ENCODE measurements around the gene DNAJC30.
"Not testable (repeated sequence)": the region's sequence is repeated elsewhere in the genome, so short reads cannot be mapped to it uniquely, and the experiment has no call there.

Gene DNAJC30

DNA sequence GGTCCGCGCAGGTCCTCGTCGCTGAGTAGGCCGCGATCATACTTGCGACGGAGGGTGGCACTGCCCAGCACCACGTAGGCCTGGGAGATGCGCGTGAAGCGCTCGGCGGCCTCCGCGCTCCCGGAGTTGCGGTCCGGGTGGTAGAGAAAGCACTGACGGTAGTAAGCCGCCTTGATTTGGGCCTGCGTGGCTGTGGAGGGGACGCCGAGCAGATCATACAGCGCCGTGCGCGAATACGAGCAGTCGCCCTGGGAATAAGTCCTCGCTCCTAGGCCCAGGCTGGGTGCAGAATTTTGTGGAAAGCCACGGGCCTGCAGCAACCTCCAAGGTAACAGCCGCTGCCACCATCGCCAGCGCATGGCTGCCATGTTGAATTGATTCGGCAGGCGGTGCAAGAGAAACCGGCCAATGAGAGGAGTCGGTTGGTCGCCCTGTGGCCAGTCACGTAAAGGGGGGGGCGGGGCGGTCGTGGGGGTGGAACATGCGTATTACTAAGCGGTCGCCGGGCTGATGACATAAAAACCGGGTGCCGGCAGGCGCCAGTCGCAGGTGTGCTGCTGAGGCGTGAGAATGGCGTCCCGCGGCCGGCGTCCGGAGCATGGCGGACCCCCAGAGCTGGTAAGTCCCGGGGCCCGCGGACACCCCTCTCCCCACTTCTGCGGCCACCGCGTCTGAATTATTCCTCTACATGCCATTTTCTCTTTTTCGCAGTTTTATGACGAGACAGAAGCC, at the start of gene DNAJC30, which contains the start of gene BUD23:
TSS of gene DNAJC30 (minus strand) at position 398 of the 732 bp plus-strand sequence. CDS start at position 368, 30 bp downstream.
TSS of gene BUD23 (plus strand) at position 542 of the 732 bp plus-strand sequence. CDS start at position 571, 29 bp downstream.
- DNase-seq = peak; percentile 97

DNA sequence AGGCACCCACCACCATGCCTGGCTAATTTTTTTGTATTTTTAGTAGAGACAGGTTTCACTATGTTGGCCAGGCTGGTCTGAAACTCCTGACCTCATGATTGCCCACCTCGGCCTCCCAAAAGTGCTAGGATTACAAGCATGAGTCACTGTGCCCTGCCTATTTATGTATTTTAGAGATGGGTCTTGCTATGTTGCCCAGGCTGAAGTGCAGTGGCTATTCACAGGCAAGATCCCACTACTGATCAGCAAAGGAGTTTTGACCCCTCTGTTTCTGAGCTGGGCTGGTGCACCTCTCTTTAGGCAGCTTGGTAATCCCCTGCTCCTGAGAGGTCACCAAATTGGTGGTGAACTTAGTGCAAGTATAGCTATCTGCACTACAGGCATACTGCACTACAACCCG, 49.1 kb upstream of the DNAJC30 start:
- no peak for DNase-seq

- no peak for DNase-seq
Observed at GRCh38 chr7:73730485-73730884, 47.2 kb upstream of the DNAJC30 start.

DNA sequence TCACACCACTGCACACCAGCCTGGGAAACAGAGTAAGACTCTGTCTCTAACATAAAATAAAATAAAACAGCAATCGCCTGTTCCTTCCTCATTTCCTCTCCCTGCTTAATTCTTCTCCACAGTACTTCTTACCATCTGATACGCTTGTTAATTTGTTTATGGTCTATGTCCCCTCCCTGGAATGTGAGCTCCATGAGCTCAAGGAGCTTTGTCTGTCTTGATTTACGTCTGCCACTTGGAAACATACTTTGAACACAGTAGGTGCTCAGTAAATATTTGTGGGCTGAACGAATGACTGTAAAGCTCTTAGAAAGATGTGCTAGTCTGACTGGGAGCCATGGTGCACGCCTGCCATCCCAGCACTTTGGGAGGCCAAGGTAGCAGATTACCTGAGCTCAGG, 45.3 kb upstream of the DNAJC30 start:
- DNase-seq = no peak

GRCh38 chr7:73727952-73728351, 44.7 kb upstream of the DNAJC30 start:
- no peak for DNase-seq

- DNase-seq = no peak
Observed at GRCh38 chr7:73726083-73726466, 42.8 kb upstream of the DNAJC30 start.

- DNase-seq = no peak
Observed at GRCh38 chr7:73723813-73724212, 40.6 kb upstream of the DNAJC30 start.

- no peak for DNase-seq
Observed at GRCh38 chr7:73722785-73723184, 39.5 kb upstream of the DNAJC30 start.

DNA sequence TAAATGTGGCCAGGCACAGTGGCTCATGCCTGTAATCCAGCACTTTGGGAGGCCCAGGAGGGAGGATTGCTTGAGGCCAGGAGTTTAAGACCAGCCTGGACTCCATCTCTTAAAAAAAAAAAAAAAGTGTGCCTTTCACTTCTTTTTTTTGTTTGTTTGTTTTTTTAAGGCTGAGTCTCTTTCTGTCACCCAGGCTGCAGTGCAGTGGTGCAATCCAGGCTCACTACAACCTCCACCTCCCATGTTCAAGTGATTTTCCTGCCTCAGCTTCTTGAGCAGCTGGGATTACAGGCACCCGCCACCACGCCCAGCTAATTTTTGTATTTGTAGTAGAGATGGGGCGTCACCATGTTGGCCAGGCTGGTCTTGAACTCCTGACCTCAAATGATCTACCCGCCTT, 38.9 kb upstream of the DNAJC30 start:
- not testable (repeated sequence) for DNase-seq

GRCh38 chr7:73721377-73721817, 38.1 kb upstream of the DNAJC30 start:
- no peak for DNase-seq

- DNase-seq = not testable (repeated sequence)
Observed at GRCh38 chr7:73720443-73720842, 37.2 kb upstream of the DNAJC30 start.

- DNase-seq = no peak
Observed at GRCh38 chr7:73719806-73720169, 36.5 kb upstream of the DNAJC30 start.

DNA sequence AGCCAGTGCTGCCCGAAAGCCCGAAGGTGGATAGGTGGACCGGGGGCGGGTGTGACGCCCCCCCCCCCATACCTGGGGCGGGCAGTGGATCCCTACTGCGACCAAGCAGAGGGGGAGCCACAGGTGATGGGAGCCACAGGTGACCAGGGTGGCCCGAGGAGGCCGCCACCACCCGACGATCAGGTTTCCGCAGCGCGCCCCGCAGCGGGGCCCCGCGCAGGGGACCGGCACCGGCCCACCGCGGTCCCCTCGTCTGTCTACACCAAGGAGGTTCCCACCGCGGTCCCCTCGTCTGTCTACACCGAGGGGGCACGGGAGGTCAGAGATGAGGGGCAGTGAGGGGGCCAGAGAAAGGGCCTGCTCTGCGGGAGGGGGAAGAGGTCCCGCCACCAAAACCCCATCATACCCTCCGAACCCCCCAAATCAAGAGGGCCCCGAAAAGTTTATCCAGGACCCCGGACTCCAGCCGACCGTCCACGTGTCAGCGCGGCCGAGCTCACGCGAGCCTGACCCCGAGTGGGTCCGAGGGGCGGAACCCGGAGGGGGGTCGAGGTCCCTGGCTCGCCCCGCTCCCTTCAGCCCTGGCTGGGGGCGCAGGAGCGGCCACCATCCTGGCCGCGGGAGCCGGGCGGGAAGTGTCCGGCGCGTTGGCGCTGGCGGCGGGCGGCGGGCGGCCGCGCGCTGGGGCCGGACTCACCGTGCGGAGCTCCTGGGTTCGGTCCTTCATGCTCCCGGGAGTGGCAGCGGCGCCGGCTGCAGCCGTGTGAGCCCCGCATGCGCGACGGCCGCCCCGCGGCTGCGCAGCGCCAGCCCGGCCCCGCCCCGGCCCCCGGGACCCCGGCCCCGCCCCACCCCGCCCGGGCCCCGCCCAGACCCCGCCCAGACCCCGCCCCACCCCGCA, 35.9 kb upstream of the DNAJC30 start, which contains the start of gene STX1A:
TSS of gene STX1A (minus strand) at position 765 of the 901 bp plus-strand sequence. CDS start at position 727, 38 bp downstream.
- DNase-seq = peak; percentile 73

DNA sequence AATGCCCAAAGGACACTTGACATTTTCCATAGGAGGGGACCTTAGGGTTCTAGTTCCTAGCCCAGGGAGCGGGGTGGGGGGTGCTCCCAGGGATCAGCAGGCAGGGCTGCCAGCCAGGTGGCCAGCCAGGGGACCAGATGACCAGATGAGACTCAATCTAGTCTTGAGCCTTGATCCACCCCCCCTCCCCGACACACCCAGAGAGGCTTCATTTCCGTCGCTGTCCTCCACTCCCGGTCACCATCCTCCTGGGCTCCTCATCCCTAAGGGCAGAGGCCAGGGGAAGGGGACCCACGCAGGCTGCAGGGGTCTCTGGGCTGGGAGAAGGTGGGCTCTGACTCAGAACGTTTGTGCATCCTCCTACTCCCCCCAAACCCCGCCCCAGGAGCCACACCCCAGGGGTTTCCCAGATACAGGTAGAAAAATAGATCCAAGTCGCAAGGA, 35.2 kb upstream of the DNAJC30 start:
- DNase-seq = no peak

DNA sequence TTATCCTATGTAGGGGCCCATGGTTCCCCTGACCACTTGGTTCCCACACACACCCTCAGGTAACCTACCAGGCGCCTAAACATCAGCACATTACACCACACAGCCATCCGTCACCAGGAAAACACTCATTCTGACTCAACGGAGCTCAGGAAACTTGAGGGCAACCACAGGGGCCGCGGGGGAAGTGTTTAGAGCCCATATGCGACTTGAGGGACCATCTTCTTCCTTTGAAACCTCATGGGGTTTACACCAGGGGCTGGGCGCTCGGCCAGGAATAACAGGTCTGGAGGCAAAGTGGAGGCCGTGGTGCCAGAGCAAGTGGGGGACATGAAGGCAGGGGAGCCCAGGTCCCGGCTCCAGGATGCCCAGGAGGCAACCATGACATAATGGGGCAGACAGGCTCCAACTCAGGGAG, 34.7 kb upstream of the DNAJC30 start:
- DNase-seq = peak; percentile 84

DNA sequence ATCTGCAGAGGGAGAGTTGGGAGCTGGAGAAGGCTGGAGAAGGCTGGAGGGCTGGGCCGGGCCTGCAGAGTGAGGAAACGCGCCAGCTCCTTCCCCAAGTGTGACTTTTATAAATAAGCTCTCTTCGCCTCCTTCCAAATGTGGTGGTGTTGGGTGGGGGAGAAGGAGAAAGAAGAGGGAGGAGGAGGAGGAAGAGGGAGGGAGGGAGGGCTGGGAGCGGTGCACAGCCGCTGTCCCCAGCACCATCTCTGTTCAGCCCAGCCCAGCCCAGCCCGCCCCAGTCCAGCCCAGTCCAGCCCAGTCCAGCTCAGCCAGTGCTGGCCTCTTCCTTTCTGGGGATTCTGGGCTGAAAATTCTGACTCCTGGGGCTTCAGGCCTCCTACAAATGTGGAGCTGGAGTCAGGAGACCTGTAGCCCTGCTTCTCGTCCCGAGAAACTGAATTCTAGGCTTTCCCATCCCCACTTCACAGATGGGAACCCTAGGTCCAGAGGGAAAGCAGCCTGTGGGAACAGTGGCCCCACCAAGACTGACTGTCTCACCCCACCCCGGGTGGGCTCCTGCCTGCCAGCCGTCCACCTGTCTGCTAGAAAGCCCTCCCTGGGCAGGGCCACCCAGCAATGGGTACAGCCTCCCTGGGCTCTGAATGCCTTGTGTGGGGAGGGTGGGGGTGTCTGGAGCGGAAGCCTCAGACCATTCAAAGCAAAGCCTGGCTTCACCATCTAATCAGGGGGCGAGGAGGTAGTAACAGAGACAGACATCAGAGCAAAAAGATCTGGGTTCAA, 34.0 kb upstream of the DNAJC30 start:
- DNase-seq = no peak

DNA sequence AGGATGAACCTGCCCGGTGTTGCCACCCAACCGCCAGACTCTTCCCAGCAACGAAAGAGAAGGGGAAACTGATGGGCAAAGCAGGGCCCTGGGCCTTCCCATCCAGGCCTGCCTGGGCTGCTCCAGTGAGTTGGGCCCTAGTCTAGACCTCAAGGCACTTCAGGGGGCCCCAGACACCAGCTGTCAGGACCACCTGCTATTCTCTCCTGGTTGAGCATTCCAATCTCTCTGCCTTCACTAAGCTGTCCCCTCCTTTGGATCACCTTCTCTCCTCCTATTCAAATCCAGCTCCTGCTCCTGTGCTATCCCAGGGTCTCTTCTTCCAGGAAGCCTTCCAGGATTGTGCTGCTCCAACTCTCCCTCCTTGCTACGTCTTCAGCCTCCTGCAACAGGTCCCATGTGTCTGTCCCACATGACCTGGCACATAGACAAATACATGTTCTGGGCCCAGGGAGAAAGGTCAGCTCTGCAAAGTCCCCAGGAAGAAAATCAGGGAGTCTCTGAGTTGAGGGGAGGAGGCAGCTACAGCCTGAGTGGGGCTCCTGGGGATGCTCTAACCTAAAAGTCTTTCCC, 33.2 kb upstream of the DNAJC30 start:
- DNase-seq = no peak

GRCh38 chr7:73715648-73716317, 32.5 kb upstream of the DNAJC30 start:
- DNase-seq = peak; percentile 83

DNA sequence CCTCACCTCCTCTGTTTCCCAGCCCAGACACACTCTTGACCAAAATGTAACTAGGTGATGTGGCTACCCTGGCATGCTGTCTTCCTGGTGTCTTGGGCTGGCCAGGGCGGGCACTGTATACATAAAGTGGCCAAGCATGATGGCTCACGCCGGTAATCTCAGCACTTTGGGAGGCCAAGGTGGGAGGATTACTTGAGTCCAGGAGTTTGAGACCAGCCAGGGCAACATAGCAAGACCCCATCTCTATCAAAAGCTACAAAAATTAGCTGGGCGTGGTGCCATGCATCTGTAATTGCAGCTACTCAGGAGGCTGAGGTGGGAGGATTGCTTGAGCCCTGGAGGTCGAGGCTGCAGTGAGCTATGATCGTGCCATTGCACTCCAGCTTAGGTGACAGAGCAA, 30.1 kb upstream of the DNAJC30 start:
- DNase-seq = not testable (repeated sequence)

DNA sequence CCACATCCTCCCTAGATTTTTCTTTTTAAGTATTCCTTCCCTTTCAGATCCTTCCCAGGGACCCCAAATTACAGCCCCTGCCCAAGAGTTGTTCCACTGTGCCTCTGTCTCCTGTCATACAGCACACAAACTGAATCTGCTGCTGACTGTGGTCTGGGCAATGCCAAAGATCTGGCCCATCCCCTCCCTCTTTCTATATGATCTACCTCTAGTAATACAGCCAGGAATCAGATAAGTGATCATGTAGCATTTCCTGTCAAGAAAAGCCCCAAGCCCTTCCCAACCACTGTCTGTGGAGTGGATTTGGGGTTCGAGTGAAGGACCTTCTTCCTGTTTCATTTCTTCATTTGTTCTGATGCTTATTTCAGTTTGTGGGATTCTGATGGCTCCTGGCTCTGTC, 29.5 kb upstream of the DNAJC30 start:
- DNase-seq = no peak

DNA sequence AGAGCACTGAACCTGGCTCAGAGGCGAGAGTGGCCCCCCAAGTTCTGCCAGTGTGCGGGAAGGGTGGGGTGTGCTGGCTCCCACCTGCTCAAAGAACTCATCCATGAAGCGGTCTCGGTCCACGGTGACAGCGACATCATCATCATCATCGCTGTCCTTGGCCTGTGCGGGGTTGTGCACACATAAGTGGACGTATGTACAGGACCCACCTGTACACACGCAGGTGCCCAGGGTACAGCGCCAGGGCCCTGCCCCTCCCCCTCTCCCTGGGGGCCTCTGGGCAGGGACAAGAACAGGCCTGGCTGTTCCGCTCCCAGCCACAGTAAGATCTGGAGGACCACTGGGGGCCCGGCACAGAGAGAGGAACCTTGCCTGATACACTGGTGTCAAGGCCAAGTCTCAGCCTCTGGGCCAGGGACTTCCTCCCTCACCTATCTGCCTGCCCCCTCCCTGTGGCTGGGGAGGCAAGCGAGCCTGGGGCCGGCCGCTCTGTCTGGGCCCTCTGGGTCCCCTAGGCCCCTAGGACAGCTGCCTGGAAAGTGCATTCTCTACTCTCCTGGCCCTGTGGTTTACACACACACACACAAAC, 25.8 kb upstream of the DNAJC30 start:
- no peak for DNase-seq
